ENCODE data around the gene KCNQ1.
A peak's percentile ranks its signal among the peaks of the same experiment; 100 is the strongest.

Gene KCNQ1

DNA sequence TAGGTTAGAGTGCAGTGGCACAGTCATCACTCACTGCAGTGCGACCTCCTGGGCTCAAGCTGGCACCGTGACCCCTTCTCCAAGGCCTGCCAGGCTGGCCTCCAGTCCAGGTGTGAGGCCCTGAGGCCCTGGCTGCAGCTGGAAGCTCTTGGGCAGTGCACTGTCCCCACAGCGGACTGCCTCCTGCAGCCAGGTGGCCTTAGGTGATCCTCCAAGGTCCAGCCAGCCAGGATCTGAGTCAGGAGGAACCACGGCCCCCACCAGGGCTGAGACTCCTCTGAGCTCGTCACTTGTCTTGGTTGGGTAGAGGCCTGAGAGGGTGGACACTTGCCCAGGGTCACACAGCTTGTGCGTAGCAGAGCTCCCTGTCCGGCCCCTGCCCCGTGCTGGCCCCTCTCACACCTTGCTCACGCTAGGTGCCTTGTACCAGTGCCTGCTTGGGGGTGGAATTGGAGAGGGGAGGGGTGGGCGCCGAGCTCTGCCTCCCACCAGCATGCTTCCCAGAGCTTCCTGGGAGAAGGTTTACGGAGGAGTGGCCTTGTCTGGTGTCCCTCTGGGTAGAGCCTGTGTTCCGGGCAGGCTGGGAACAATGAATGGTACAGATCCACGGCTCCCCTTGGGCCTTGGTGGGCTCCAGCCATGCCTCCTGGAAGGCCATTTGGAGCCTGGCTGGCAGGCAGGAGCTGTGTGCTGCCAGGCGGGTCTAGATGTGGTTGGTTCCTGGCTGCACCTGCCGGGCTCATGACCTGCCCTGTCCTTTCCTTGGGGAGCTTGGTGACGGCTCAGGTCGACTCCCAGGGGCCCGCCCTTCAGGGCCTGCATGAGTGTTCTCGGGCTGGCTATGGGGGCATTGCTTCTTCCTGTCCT lies 20.6 kb downstream of the KCNQ1 start:
- TF ChIP-seq, protein P1, sequence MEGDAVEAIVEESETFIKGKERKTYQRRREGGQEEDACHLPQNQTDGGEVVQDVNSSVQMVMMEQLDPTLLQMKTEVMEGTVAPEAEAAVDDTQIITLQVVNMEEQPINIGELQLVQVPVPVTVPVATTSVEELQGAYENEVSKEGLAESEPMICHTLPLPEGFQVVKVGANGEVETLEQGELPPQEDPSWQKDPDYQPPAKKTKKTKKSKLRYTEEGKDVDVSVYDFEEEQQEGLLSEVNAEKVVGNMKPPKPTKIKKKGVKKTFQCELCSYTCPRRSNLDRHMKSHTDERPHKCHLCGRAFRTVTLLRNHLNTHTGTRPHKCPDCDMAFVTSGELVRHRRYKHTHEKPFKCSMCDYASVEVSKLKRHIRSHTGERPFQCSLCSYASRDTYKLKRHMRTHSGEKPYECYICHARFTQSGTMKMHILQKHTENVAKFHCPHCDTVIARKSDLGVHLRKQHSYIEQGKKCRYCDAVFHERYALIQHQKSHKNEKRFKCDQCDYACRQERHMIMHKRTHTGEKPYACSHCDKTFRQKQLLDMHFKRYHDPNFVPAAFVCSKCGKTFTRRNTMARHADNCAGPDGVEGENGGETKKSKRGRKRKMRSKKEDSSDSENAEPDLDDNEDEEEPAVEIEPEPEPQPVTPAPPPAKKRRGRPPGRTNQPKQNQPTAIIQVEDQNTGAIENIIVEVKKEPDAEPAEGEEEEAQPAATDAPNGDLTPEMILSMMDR (IDR thresholded peaks at IDR 0.05; ENCODE audit: poor library complexity, severe bottlenecking): no peak
- Histone ChIP-seq H3K27me3 (ENCODE audit: insufficient read depth, poor library complexity, severe bottlenecking) (no peaks in the 10 kb centered on the region), H3K4me3 (ENCODE audit: severe bottlenecking) (no peak overlapping the region), H3K4me1 (ENCODE audit: insufficient read depth, poor library complexity, severe bottlenecking) (no peaks in the 10 kb centered on the region), H3K36me3 (ENCODE audit: low read depth) (no peaks in the 10 kb centered on the region), H3K9me3 (ENCODE audit: severe bottlenecking) (no peaks in the 10 kb centered on the region), H3K27ac (ENCODE audit: poor library complexity, severe bottlenecking) (no peak overlapping the region)
- no peak for ATAC-seq (ENCODE audit: low read depth)
- DNase-seq (ENCODE audit: low spot score): peak; percentile 49

- no peaks in the 10 kb centered on the region for H3K36me3 ChIP-seq (ENCODE audit: low read depth)
- TF ChIP-seq, protein P1 (IDR thresholded peaks at IDR 0.05; ENCODE audit: poor library complexity, severe bottlenecking): no peak
- DNase-seq (ENCODE audit: low spot score): peak; percentile 32
- no peak for ATAC-seq (ENCODE audit: low read depth)
- no peak overlapping the region for H3K27ac ChIP-seq (ENCODE audit: poor library complexity, severe bottlenecking)
- H3K4me1 ChIP-seq (ENCODE audit: insufficient read depth, poor library complexity, severe bottlenecking): no peaks in the 10 kb centered on the region
- H3K27me3 ChIP-seq (ENCODE audit: insufficient read depth, poor library complexity, severe bottlenecking): no peaks in the 10 kb centered on the region
- H3K4me3 ChIP-seq (ENCODE audit: severe bottlenecking): no peak overlapping the region
- no peaks in the 10 kb centered on the region for H3K9me3 ChIP-seq (ENCODE audit: severe bottlenecking)
These were observed 21.4 kb downstream of the KCNQ1 start for GRCh38 chr11:2466069-2466801.

GRCh38 chr11:2466869-2467694 lies 22.3 kb downstream of the KCNQ1 start:
- ATAC-seq (ENCODE audit: low read depth) (no peak), DNase-seq (ENCODE audit: low spot score) (peak; percentile 40)
- no peak overlapping the region for H3K27ac ChIP-seq (ENCODE audit: poor library complexity, severe bottlenecking)
- H3K36me3 ChIP-seq (ENCODE audit: low read depth): no peaks in the 10 kb centered on the region
- no peaks in the 10 kb centered on the region for H3K27me3 ChIP-seq (ENCODE audit: insufficient read depth, poor library complexity, severe bottlenecking)
- no peak overlapping the region for H3K4me3 ChIP-seq (ENCODE audit: severe bottlenecking)
- TF ChIP-seq, protein P1 (IDR thresholded peaks at IDR 0.05; ENCODE audit: poor library complexity, severe bottlenecking): no peak
- H3K4me1 ChIP-seq (ENCODE audit: insufficient read depth, poor library complexity, severe bottlenecking): no peaks in the 10 kb centered on the region
- H3K9me3 ChIP-seq (ENCODE audit: severe bottlenecking): no peaks in the 10 kb centered on the region

DNA sequence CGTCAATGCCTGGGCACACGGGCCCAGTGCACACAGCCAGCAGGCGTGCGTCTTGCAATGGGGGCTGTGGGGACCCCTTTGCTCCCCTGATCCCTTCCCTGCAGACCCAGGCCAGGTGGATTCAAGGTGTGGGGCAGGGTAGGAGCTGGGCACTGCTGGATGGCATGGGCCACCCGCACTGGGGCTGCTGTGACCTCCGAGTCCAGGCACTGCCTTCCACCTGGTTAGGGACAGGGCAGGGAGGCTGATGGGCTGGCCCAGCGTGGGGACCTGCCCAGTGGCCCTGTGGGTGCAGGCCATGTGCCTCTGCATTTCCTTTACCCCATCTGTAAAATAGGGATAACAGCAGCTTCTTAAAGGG lies 22.9 kb downstream of the KCNQ1 start:
- Histone ChIP-seq H3K4me3 (ENCODE audit: severe bottlenecking) (no peak overlapping the region), H3K4me1 (ENCODE audit: insufficient read depth, poor library complexity, severe bottlenecking) (no peaks in the 10 kb centered on the region), H3K36me3 (ENCODE audit: low read depth) (no peaks in the 10 kb centered on the region), H3K9me3 (ENCODE audit: severe bottlenecking) (no peaks in the 10 kb centered on the region), H3K27me3 (ENCODE audit: insufficient read depth, poor library complexity, severe bottlenecking) (no peaks in the 10 kb centered on the region), H3K27ac (ENCODE audit: poor library complexity, severe bottlenecking) (no peak overlapping the region)
- no peak for ATAC-seq (ENCODE audit: low read depth)
- DNase-seq (ENCODE audit: low spot score): no peak
- TF ChIP-seq, protein P1 (IDR thresholded peaks at IDR 0.05; ENCODE audit: poor library complexity, severe bottlenecking): no peak
